Endometrium (tissue), 2 donors: ENCODE measurements around the gene SLC1A1.

ENCODE experiments used
- FAIRE-seq: peaks from 2 replicates; lab custom pipeline; 2012; peaks lifted over from hg19 to GRCh38; lab: Jason Lieb, UNC
- donor health status: control.
- donor health status: control.

SLC1A1 gene

GRCh38 chr9:4489919-4490704, at the start of gene SLC1A1:
Gene SLC1A1, plus strand, starts transcription at chr9:4490468. Its CDS starts 212 bp downstream, at chr9:4490680.
- no peak for FAIRE-seq

GRCh38 chr9:4442806-4443205, 47.5 kb upstream of the SLC1A1 start:
- no peak for FAIRE-seq

GRCh38 chr9:4443439-4443838, 46.8 kb upstream of the SLC1A1 start:
- FAIRE-seq: no peak

- no peak for FAIRE-seq
Observed at GRCh38 chr9:4461437-4461836, 28.8 kb upstream of the SLC1A1 start.

- no peak for FAIRE-seq
Observed at GRCh38 chr9:4463824-4464223, 26.4 kb upstream of the SLC1A1 start.

GRCh38 chr9:4464911-4465513, 25.3 kb upstream of the SLC1A1 start:
- FAIRE-seq: no peak

- no peak for FAIRE-seq
Observed at GRCh38 chr9:4465910-4466309, 24.4 kb upstream of the SLC1A1 start.

- no peak for FAIRE-seq
Observed at GRCh38 chr9:4475301-4475700, 15.0 kb upstream of the SLC1A1 start.

GRCh38 chr9:4486176-4486575, 4.1 kb upstream of the SLC1A1 start:
- no peak for FAIRE-seq

- no peak for FAIRE-seq
Observed at GRCh38 chr9:4489562-4489918, 728 bp upstream of the SLC1A1 start.

- no peak for FAIRE-seq
Observed at GRCh38 chr9:4490705-4491625, 697 bp downstream of the SLC1A1 start.

- FAIRE-seq: no peak
Observed at GRCh38 chr9:4491626-4491975, 1.3 kb downstream of the SLC1A1 start.

- FAIRE-seq: no peak
Observed at GRCh38 chr9:4494332-4494731, 4.1 kb downstream of the SLC1A1 start.

- no peak for FAIRE-seq
Observed at GRCh38 chr9:4494806-4495205, 4.5 kb downstream of the SLC1A1 start.

GRCh38 chr9:4495537-4495936, 5.3 kb downstream of the SLC1A1 start:
- FAIRE-seq: no peak

GRCh38 chr9:4496497-4496896, 6.2 kb downstream of the SLC1A1 start:
- no peak for FAIRE-seq

- FAIRE-seq: no peak
Observed at GRCh38 chr9:4497395-4497794, 7.1 kb downstream of the SLC1A1 start.

GRCh38 chr9:4497855-4498254, 7.6 kb downstream of the SLC1A1 start:
- no peak for FAIRE-seq

GRCh38 chr9:4499917-4500316, 9.6 kb downstream of the SLC1A1 start:
- no peak for FAIRE-seq

- no peak for FAIRE-seq
Observed at GRCh38 chr9:4501147-4501507, 10.9 kb downstream of the SLC1A1 start.

- FAIRE-seq: no peak
Observed at GRCh38 chr9:4502444-4502843, 12.2 kb downstream of the SLC1A1 start.

- no peak for FAIRE-seq
Observed at GRCh38 chr9:4503103-4503502, 12.8 kb downstream of the SLC1A1 start.

GRCh38 chr9:4504250-4504649, 14.0 kb downstream of the SLC1A1 start:
- no peak for FAIRE-seq
